ENCODE measurements around the gene CBL.

DNA sequence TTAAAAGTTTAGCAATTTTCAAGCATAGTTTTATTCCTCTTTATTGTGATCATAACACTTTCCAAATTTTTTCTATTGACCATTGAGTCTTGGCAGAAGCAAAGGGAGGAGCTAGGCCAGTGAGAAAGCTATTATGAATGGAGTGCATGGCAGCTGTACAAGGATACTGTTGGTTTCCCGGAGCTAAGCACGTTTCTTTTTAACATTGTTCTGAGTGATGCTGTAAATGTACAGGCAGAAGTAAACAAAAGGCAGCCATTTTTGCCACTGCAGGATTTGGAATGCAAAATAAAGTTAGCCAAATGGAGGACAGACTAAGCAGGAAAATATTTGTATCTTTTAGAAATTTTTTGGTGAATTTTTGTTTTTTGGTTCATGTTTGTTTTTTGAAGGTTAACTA is 16.2 kb downstream of the CBL start:
- TF ChIP-seq CTCF (conservative IDR thresholded peaks at IDR 0.05; ENCODE audit: low read depth in 2 of 2) = no peak
- TF ChIP-seq POLR2AphosphoS5 (IDR thresholded peaks at IDR 0.05; ENCODE audit: low read depth) = no peak
- no peak for TF ChIP-seq EZH2 (IDR thresholded peaks at IDR 0.05; ENCODE audit: low read depth, unreplicated experiment)
- no peak for TF ChIP-seq NANOG (IDR thresholded peaks at IDR 0.05; ENCODE audit: borderline replicate concordance)
- TF ChIP-seq REST (IDR thresholded peaks at IDR 0.05; ENCODE audit: unreplicated experiment) = no peak
- no peak for TF ChIP-seq EZH2phosphoT487 (IDR thresholded peaks at IDR 0.05; ENCODE audit: unreplicated experiment)
- TF ChIP-seq CREB1 (CRISPR knock-in tag; IDR thresholded peaks at IDR 0.05; ENCODE audit: low read depth) = no peak
- no peak for TF ChIP-seq JUNB (IDR thresholded peaks at IDR 0.05; ENCODE audit: unreplicated experiment)
- no peak for TF ChIP-seq ZNF331 (CRISPR knock-in tag; IDR thresholded peaks at IDR 0.05; ENCODE audit: low read depth)
- TF ChIP-seq ZNF114 (CRISPR knock-in tag; IDR thresholded peaks at IDR 0.05) = no peak
- no peak for TF ChIP-seq ETS1 (IDR thresholded peaks at IDR 0.05)
- TF ChIP-seq ZNF462 (CRISPR knock-in tag; IDR thresholded peaks at IDR 0.05) = no peak
- no peak for TF ChIP-seq STAT1 (IDR thresholded peaks at IDR 0.05; ENCODE audit: unreplicated experiment)

Measured in GM23338 (cell line).